Bone marrow (tissue), 2 donors: Measurements from ENCODE around the gene HMCN1.
"Not testable (repeated sequence)": the region's sequence is repeated elsewhere in the genome, so short reads cannot be mapped to it uniquely, and the experiment has no call there.

Source experiments
- DNase-seq, 2 donors: peaks; one replicate each; lab custom pipeline; 2025; lab: John Stamatoyannopoulos, UW

The HMCN1 gene

DNA sequence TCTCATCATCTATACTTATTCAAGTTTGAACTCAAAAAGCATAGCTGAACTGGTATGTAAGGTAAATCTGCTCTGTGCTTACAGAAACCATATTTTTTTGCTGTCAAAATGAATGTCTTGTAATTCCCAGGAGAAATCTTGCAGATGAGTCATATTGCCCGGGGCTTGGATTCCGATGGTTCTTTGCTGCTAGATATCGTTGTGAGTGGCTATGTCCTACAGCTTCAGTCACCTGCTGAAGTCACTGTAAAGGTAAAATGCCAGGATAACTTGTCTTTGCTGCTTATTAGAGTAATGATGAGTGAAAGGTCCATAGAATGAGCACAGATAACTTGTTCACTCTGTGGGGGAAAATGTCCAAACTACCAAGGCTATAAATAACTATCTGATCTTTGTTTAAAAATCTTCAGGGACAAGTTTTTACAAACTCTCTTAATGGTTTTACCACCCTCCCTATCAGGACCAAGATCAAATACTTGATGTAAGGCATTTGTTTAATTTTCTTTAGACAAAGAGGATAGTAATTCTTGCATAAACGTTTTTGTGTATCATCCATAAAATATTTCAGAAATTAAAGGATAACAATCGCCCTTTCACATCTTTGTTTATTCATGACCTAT, 418.5 kb downstream of the HMCN1 start:
- no peak for DNase-seq

DNA sequence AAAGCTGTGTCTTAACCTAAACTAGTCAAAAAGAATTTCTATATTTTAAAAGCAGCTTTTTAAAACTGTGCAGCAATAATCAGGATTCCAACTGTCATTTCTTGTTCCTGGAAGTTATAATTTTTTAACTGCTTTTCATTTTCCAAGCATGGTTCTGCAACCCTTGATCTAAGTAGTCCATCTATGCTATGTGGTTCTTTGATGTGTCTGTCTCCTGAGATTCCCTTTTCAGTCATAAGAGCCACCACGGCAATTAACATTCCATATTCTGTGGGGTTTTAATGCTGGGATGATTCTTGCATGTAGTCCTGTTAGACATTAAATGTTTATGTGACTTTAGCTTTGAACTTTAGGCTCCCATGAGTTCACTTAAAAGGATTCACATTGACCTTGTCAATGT, 420.5 kb downstream of the HMCN1 start:
- DNase-seq: no peak

- no peak for DNase-seq
Measured at GRCh38 chr1:186155594-186155993, 421.4 kb downstream of the HMCN1 start.

GRCh38 chr1:186162895-186163294, 428.7 kb downstream of the HMCN1 start:
- not testable (repeated sequence) for DNase-seq

DNA sequence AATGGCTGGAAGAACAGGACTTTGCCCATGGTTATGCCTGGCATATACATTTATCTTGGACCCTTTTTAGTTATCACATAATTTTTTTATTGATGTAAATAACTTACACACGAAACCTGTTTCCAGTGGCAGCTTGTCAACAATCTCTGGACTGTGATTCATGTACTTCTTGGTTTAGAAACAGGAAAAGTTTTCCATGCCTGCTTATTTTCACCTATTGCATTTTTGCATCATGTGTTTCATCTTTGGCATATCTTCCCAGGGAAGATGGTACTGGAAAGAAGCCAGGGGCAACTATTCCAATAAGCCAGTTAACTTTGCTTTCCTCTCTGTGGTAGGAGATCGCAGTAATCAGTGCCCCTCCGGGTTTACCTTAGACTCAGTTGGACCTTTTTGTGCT, 430.6 kb downstream of the HMCN1 start:
- DNase-seq: no peak

DNA sequence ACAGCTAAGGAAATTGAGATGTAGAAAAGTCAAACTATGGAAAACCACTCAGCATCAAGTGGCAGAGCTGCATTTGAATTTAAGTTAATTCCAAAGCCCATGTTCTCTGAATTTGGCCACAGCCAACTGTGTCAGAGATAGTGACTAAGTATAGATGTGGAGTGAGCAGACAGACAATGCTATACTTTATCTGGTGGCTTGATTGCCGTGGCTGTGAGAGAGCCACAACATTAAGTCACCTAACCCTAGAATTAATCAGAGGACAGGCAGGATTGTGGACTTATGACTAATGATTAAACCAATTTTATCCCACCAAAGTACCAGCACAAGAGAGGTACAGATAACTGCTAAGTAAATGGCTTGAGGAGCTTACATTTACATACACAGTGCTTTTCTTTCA, 431.1 kb downstream of the HMCN1 start:
- no peak for DNase-seq

- DNase-seq: no peak
Measured at GRCh38 chr1:186167096-186167668, 433.0 kb downstream of the HMCN1 start.

GRCh38 chr1:186175588-186175987, 441.4 kb downstream of the HMCN1 start:
- no peak for DNase-seq

DNA sequence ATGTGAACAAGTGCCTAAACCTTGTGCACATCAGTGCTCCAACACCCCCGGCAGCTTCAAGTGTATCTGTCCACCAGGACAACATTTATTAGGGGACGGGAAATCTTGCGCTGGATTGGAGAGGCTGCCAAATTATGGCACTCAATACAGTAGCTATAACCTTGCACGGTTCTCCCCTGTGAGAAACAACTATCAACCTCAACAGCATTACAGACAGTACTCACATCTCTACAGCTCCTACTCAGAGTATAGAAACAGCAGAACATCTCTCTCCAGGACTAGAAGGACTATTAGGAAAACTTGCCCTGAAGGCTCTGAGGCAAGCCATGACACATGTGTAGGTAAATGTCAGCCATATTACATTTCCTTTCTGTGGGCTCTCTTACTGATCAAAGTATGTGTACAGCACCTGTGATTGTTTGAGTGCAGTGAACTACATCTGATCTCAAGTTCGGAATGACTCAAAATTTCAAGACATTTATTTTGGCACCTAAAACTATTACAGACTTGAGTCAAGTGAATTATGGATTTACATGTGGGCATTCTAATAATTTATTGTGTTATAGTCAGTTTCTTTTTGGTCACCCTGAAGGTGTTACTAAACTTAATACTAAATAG, 444.3 kb downstream of the HMCN1 start:
- no peak for DNase-seq

DNA sequence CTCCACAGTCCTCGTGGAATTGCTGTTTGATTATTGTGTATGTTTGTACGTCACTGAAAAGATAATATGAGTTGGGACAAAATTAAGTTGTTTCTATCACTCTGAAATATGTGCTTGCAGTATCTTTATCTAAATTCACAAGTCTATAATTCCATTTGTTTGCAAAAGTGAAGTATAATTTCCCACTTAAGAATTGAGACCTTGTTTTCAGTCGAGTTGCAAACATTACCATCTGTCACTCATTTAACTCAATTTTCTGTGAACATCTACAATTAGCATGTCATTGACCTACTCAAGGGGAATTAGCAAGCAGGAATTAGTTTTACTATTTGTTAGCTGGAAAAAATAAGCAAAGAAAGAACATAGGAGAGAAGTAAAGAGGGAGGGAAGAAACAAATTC, 445.0 kb downstream of the HMCN1 start:
- DNase-seq: no peak

GRCh38 chr1:186183219-186183618, 449.0 kb downstream of the HMCN1 start:
- no peak for DNase-seq

- no peak for DNase-seq
Measured at GRCh38 chr1:186183970-186184628, 449.9 kb downstream of the HMCN1 start.

DNA sequence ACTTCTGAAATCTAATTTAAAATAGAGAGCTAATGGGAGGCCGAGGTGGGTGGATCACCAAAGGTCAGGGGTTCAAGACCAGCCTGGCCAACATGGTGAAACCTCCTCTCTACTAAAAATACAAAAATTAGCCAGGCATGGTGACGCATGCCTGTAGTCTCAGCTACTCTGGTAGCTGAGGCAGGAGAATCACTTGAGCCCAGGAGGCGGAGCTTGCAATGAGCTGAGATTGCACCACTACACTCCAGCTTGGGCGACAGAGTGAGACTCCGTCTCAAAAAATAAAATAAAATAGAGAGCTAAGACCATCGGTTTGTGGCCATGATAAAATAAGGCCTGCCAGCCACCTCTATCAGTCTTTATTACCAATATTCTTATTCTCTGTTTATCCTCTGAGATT, 452.1 kb downstream of the HMCN1 start:
- DNase-seq: not testable (repeated sequence)

- DNase-seq: no peak
Measured at GRCh38 chr1:186187601-186188000, 453.4 kb downstream of the HMCN1 start.

DNA sequence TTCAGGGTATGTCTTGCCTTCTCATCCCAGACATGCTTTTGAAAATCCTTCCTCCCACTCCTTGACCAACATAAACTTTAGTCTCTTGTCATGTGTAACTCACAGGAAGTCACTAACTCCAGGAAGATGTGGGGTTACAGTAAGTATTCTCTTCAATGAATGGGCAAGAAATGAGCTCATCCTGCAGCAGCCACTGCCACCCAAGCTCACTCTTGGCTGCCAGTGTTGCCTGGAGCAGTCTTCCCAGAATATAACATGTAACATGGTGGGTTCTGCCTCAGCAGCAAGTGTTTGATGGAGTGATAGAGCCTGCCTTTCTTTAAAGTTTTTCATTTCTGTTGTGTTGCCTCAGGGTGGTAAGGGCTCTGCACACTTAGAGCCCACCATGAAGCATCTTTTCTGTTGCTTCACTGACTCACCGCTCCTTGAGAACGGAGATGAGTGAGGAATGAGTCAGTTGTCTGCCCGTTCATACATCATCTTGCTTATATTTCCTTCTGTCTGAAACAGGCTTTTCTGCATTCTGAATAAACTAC, 453.9 kb downstream of the HMCN1 start:
- DNase-seq: no peak

DNA sequence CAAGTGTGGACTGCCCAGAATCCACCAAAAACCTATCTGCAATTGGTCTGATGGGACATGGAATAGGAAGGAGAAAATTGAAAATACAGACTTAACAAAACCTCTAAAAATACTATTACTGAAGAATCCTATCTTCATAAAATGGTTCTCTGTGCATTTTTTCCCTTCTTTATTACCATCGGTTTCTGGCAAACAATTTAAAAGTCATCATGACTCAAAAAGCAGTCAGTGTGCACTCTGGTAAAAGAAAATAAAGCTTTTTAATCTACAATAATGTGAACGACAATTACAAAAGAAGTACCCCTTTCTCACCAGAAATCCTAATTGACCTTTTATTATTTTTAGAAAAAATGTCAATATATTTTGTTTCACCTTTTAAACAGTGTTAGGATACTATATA, 454.5 kb downstream of the HMCN1 start:
- no peak for DNase-seq

GRCh38 chr1:186189156-186189555, 455.0 kb downstream of the HMCN1 start:
- no peak for DNase-seq

DNA sequence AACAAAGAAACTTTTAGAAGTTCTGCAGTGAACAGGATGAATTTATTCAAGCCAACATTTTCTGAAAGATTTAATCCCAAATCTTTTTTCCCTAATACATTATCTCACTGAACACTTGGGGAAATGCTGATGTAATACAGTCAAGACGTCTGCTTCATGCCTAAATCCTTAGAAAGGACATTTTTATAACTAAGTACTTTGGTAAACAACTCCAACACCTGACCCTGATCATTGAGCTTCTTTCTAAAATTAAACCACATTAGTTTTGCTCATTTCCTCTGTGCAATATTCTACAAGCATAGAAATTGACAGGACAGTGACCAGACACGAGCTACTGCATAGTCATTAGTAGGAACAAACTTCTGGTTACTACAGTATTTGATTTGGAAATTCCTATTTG, 457.3 kb downstream of the HMCN1 start:
- no peak for DNase-seq

DNA sequence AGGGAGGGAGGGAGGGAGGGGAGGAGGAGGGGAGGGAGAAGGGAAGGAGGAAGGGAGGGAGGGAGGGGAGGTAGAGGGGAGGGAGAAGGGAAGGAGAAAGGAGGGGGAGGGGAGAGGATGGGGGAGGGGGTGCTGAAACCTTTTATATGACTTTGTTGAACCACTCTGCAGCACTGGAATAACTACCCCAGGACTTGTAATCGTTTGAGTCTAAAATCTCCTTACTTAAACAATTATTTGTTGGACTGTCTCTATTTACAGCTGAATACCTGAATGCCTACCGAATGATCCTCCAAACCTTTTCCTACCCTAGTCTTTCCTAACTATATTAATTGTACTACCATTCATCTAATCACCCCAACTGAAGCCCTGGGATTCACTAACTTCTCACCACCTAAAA, 459.0 kb downstream of the HMCN1 start:
- no peak for DNase-seq

GRCh38 chr1:186194107-186194756, 460.0 kb downstream of the HMCN1 start:
- DNase-seq: no peak

GRCh38 chr1:186195377-186195931, 461.3 kb downstream of the HMCN1 start:
- DNase-seq: no peak

DNA sequence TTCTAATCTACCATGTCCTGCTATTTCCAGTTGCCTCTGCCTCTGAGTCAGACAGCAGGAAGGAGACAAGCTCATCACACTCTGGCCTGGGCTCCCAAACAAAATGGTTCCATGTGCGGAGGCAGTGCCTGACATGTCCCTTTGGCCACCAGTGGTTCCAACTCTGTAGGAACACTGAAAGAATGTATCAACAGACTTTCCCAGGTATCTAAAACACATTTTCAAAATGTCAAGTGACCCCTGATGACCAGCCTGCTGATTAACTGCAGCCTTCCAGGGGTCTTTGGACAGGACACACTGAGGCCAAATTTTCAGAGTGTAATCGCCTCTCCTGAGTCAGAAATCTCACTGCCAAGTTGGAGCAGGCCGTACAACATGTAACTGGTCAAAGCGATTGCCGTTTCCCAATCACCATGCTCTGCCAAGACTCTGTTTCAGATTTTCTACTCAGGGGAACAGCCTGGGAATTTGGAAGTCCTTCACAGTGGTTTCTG, 468.1 kb downstream of the HMCN1 start:
- DNase-seq: no peak
